ENCODE results near the gene TMEM123. TPM values are rescaled to one million over a fixed set of nuclear protein-coding genes. Genes with fewer than 3 reads are reported as not detected.

The TMEM123 gene
- total and polyA plus RNA-seq, 2 of the 13 experiments (the other 11 are each of a cell fraction or from before 2014, with no cell fraction given): 365 to 2,761 TPM

- TF ChIP-seq GABPB1 (CRISPR knock-in tag; IDR thresholded peaks at IDR 0.05) (peak; percentile 49), HMGXB3 (CRISPR knock-in tag; IDR thresholded peaks at IDR 0.05; ENCODE audit: borderline replicate concordance) (0 out of 2 replicates have a peak, but pooled peaks have one; percentile 57), SMAD1 (CRISPR knock-in tag; IDR thresholded peaks at IDR 0.05; ENCODE audit: borderline replicate concordance, low read depth) (no peak), YEATS2 (CRISPR knock-in tag; IDR thresholded peaks at IDR 0.05; ENCODE audit: borderline replicate concordance) (peak; percentile 39; the same call in 1 of the 2 replicates), FOXK1 (CRISPR knock-in tag; IDR thresholded peaks at IDR 0.05; ENCODE audit: borderline replicate concordance, low read depth) (peak; percentile 62; the same call in 1 of the 2 replicates), ZNF12 (CRISPR knock-in tag; IDR thresholded peaks at IDR 0.05) (no peak), RXRB (CRISPR knock-in tag; IDR thresholded peaks at IDR 0.05; ENCODE audit: borderline replicate concordance) (peak; percentile 36; the same call in 1 of the 2 replicates), ZNF180 (CRISPR knock-in tag; IDR thresholded peaks at IDR 0.05; ENCODE audit: borderline replicate concordance, low read depth) (no peak), ZNF512 (CRISPR knock-in tag; IDR thresholded peaks at IDR 0.05) (no peak), ZSCAN30 (CRISPR knock-in tag; IDR thresholded peaks at IDR 0.05) (peak; percentile 64; the same call in 1 of the 2 replicates), IKZF5 (CRISPR knock-in tag; IDR thresholded peaks at IDR 0.05) (peak; percentile 55; the same call in 1 of the 2 replicates), TARDBP (CRISPR knock-in tag; IDR thresholded peaks at IDR 0.05) (0 out of 2 replicates have a peak, but pooled peaks have one; percentile 22), ZC3H13 (CRISPR knock-in tag; IDR thresholded peaks at IDR 0.05) (no peak), CREM (IDR thresholded peaks at IDR 0.05) (no peak), CREM (CRISPR knock-in tag; IDR thresholded peaks at IDR 0.05) (no peak), ZSCAN21 (CRISPR knock-in tag; IDR thresholded peaks at IDR 0.05; ENCODE audit: borderline replicate concordance) (0 out of 2 replicates have a peak, but pooled peaks have one; percentile 33), ZNF691 (CRISPR knock-in tag; IDR thresholded peaks at IDR 0.05; ENCODE audit: borderline replicate concordance, low read depth) (0 out of 2 replicates have a peak, but pooled peaks have one; percentile 15), ZBTB20 (CRISPR knock-in tag; IDR thresholded peaks at IDR 0.05; ENCODE audit: borderline replicate concordance, low read depth) (0 out of 2 replicates have a peak, but pooled peaks have one; percentile 18), ZNF883 (CRISPR knock-in tag; IDR thresholded peaks at IDR 0.05; ENCODE audit: not compliant biosample characterization) (no peak), PAF1 (CRISPR knock-in tag; IDR thresholded peaks at IDR 0.05) (no peak), ZBTB38 (CRISPR knock-in tag; IDR thresholded peaks at IDR 0.05) (0 out of 2 replicates have a peak, but pooled peaks have one; percentile 40)
These were observed 14.1 kb downstream of the TMEM123 start (continued) for GRCh38 chr11:102438311-102439062.

Data from HepG2 (cell line).